GM23338 (cell line): Measurements from ENCODE around the gene TCERG1L. TPM values are rescaled to one million over a fixed set of nuclear protein-coding genes. Genes with fewer than 3 reads are reported as not detected.

ENCODE experiments used
- ATAC-seq: fragments of 200-7000 bp; cut with Tn5 transposase; 3 replicates; pipeline ENCODE4 v1.9.1; 2020
- DNase-seq: peaks from one replicate; pipeline ENCODE4 v3.0.0-alpha.2; 2015; ENCODE audit warnings: low spot score
- H2AFZ ChIP-seq: fragments of 200-600 bp; sonication (generic); 2 replicates; pipeline ENCODE4 v1.8.0; 2016; ENCODE audit warnings: antibody characterized with exemption, mild to moderate bottlenecking, moderate library complexity
- H3F3A ChIP-seq: fragments of 200-600 bp; sonication (generic); replicated peaks from 2 replicates; pipeline ENCODE4 v1.8.0; 2017; ENCODE audit warnings: antibody characterized with exemption, mixed run types, low read depth
- H3K27ac ChIP-seq: fragments of 200-600 bp; sonication (generic); 2 replicates; pipeline ENCODE4 v1.6.1; 2016; ENCODE audit warnings: low read depth
- H3K27me3 ChIP-seq: fragments of 200-600 bp; sonication (generic); 2 replicates; pipeline ENCODE4 v1.8.0; 2016; ENCODE audit warnings: mild to moderate bottlenecking, mixed run types, moderate library complexity; ENCODE audit not compliant: insufficient read depth
- H3K36me3 ChIP-seq: fragments of 200-600 bp; sonication (generic); 2 replicates; pipeline ENCODE4 v1.8.0; 2016; ENCODE audit warnings: mild to moderate bottlenecking; ENCODE audit not compliant: insufficient read depth
- H3K4me1 ChIP-seq: fragments of 200-600 bp; sonication (generic); 2 replicates; pipeline ENCODE4 v1.8.0; 2016; ENCODE audit warnings: mild to moderate bottlenecking, moderate library complexity; ENCODE audit not compliant: insufficient read depth
- H3K4me2 ChIP-seq: fragments of 200-600 bp; sonication (generic); 2 replicates; pipeline ENCODE4 v1.7.1; 2017; ENCODE audit warnings: mixed run types
- H3K4me3 ChIP-seq: fragments of 200-600 bp; sonication (generic); 2 replicates; pipeline ENCODE4 v1.6.1; 2016; ENCODE audit warnings: mixed run types
- H3K79me2 ChIP-seq: fragments of 200-600 bp; sonication (generic); replicated peaks from 2 replicates; pipeline ENCODE4 v1.8.0; 2017; ENCODE audit warnings: mild to moderate bottlenecking; ENCODE audit not compliant: insufficient read depth
- H3K9me2 ChIP-seq: fragments of 200-600 bp; sonication (generic); 2 replicates; pipeline ENCODE4 v1.8.0; 2017; ENCODE audit not compliant: insufficient read depth
- H4K20me1 ChIP-seq: fragments of 200-600 bp; sonication (generic); replicated peaks from 2 replicates; pipeline ENCODE4 v1.8.0; 2017; ENCODE audit warnings: mild to moderate bottlenecking; ENCODE audit not compliant: insufficient read depth
- H3K27ac Mint-ChIP-seq: 2 replicates; pipeline ENCODE4 v1.8.0; 2020; ENCODE audit warnings: inconsistent platforms, mild to moderate bottlenecking, moderate library complexity, mixed read lengths
- H3K27me3 Mint-ChIP-seq: 3 replicates; pipeline ENCODE4 v1.8.0; 2022; ENCODE audit warnings: low read depth, mild to moderate bottlenecking, moderate library complexity, mixed read lengths, inconsistent platforms; ENCODE audit not compliant: insufficient read depth, poor library complexity
- H3K36me3 Mint-ChIP-seq: 3 replicates; pipeline ENCODE4 v1.8.0; 2021; ENCODE audit warnings: low read depth, mild to moderate bottlenecking, inconsistent platforms, moderate library complexity, mixed read lengths
- H3K4me1 Mint-ChIP-seq: 3 replicates; pipeline ENCODE4 v1.8.0; 2020; ENCODE audit warnings: mild to moderate bottlenecking, inconsistent platforms, mixed read lengths
- H3K4me3 Mint-ChIP-seq: 3 replicates; pipeline ENCODE4 v1.8.0; 2021; ENCODE audit warnings: moderate library complexity, mild to moderate bottlenecking, inconsistent platforms, mixed read lengths
- H3K9me3 Mint-ChIP-seq: 3 replicates; pipeline ENCODE4 v1.8.0; 2020; ENCODE audit warnings: moderate library complexity, mild to moderate bottlenecking, inconsistent platforms, mixed read lengths
- CTCF ChIP-seq, 2 experiments: fragments of 200-600 bp in 1 of 2; sonication (generic) in 1 of 2; conservative IDR thresholded peaks; 2 replicates each; pipeline versions ENCODE4 v1.5.1 to v1.6.1; 2016 to 2017; ENCODE audit warnings: antibody characterized with exemption in 2 of 2, low read depth in 2 of 2, mild to moderate bottlenecking in 2 of 2, moderate library complexity in 1 of 2
- EZH2 ChIP-seq: fragments of 200-600 bp; sonication (generic); IDR thresholded peaks from one replicate; pipeline ENCODE4 v1.8.0; 2017; ENCODE audit warnings: antibody characterized with exemption, mild to moderate bottlenecking, low read depth; ENCODE audit not compliant: unreplicated experiment
- EZH2phosphoT487 ChIP-seq: fragments of 200-600 bp; sonication (generic); IDR thresholded peaks from one replicate; pipeline ENCODE4 v1.8.1; 2018; ENCODE audit warnings: antibody characterized with exemption; ENCODE audit not compliant: unreplicated experiment
- JUNB ChIP-seq: IDR thresholded peaks from one replicate; pipeline ENCODE4 v1.6.1; 2016; ENCODE audit warnings: antibody characterized with exemption; ENCODE audit not compliant: unreplicated experiment
- NANOG ChIP-seq: IDR thresholded peaks from 2 replicates; pipeline ENCODE4 v1.6.1; 2016; ENCODE audit warnings: antibody characterized with exemption, borderline replicate concordance
- REST ChIP-seq: IDR thresholded peaks from one replicate; pipeline ENCODE4 v1.6.1; 2018; ENCODE audit warnings: antibody characterized with exemption; ENCODE audit not compliant: unreplicated experiment
- STAT1 ChIP-seq: IDR thresholded peaks from one replicate; pipeline ENCODE4 v1.6.1; 2016; ENCODE audit warnings: antibody characterized with exemption; ENCODE audit not compliant: unreplicated experiment
- ZNF114 ChIP-seq: fragments of 250-450 bp; sonication (Bioruptor Pico); IDR thresholded peaks from 2 replicates; pipeline ENCODE4 v1.5.0; 2020; ENCODE audit warnings: mild to moderate bottlenecking, moderate library complexity
- polyA plus RNA-seq: library from polyadenylated mRNA; unstranded; fragments of >200 nt; fragmentation: Nextera tagmentation; extraction: Ambion mirVana; gene quantifications from 2 replicates; pipeline ENCODE4 v1.2.1, GENCODE V29; 2016
- total RNA-seq: library from RNA; depleted of rRNA; stranded (reverse); fragments of >200 nt; shearing (Covaris generic); gene quantifications from 2 replicates; pipeline ENCODE4 v1.2.3, GENCODE V29; 2014
- TF ChIP-seq, protein P1 (sequence below): fragments of 250-450 bp; sonication (Bioruptor Pico); IDR thresholded peaks from 2 replicates; pipeline ENCODE4 v1.5.0; 2020; ENCODE audit warnings: mild to moderate bottlenecking, moderate library complexity

The TCERG1L gene
- total and polyA plus RNA-seq, 2 experiments from 2014 or later = 3.9 to 5.5 TPM

DNA sequence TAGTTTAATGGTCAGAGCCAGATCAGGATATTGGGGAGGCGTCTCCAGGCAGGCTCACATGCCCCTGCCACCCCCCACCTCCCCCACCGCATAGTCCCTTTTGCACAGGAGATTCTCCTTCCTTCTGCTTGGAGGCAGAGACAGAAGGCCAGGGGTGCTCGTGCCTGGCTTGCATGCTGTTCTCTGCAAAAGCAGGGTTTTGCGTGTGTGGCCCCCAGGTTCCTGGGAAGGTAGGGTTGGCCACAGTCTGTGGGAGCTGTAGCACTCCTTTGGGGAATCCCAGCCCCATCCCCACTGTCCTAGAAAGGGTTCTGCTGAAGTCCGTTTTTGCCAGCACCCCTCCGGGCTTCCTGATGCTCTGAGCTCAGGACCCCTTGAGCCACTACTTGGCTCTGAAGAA lies 1.9 kb upstream of the TCERG1L start:
- Histone ChIP-seq H3K4me1 (peaks cover 3% of the 10 kb centered on the region; the same call in 1 of the 2 replicates), H4K20me1 (no peaks in the 10 kb centered on the region), H3K4me3 (no peak overlapping the region), H3F3A (no peaks in the 10 kb centered on the region), H2AFZ (no peak overlapping the region), H3K4me2 (no peak overlapping the region; the same call in 1 of the 2 replicates), H3K79me2 (no peaks in the 10 kb centered on the region), H3K9me2 (no peaks in the 10 kb centered on the region), H3K27me3 (peaks cover 7% of the 10 kb centered on the region; the same call in 1 of the 2 replicates), H3K27ac (no peak overlapping the region), H3K36me3 (no peaks in the 10 kb centered on the region; the same call in 1 of the 2 replicates)
- H3K4me1 Mint-ChIP-seq = peaks cover 6% of the 10 kb centered on the region; the same call in 2 of the 3 replicates
- ATAC-seq (no peak), DNase-seq (no peak)
- peaks cover 4% of the 10 kb centered on the region; the same call in 2 of the 3 replicates for H3K36me3 Mint-ChIP-seq
- H3K9me3 Mint-ChIP-seq = peaks cover 76% of the 10 kb centered on the region
- TF ChIP-seq EZH2phosphoT487 (no peak), CTCF (conservative IDR thresholded peaks at IDR 0.05; ENCODE audit: low read depth in 2 of 2) (no peak), JUNB (no peak), ZNF114 (CRISPR knock-in tag) (no peak), NANOG (no peak), EZH2 (no peak), STAT1 (no peak), REST (no peak)
- TF ChIP-seq, protein P1, sequence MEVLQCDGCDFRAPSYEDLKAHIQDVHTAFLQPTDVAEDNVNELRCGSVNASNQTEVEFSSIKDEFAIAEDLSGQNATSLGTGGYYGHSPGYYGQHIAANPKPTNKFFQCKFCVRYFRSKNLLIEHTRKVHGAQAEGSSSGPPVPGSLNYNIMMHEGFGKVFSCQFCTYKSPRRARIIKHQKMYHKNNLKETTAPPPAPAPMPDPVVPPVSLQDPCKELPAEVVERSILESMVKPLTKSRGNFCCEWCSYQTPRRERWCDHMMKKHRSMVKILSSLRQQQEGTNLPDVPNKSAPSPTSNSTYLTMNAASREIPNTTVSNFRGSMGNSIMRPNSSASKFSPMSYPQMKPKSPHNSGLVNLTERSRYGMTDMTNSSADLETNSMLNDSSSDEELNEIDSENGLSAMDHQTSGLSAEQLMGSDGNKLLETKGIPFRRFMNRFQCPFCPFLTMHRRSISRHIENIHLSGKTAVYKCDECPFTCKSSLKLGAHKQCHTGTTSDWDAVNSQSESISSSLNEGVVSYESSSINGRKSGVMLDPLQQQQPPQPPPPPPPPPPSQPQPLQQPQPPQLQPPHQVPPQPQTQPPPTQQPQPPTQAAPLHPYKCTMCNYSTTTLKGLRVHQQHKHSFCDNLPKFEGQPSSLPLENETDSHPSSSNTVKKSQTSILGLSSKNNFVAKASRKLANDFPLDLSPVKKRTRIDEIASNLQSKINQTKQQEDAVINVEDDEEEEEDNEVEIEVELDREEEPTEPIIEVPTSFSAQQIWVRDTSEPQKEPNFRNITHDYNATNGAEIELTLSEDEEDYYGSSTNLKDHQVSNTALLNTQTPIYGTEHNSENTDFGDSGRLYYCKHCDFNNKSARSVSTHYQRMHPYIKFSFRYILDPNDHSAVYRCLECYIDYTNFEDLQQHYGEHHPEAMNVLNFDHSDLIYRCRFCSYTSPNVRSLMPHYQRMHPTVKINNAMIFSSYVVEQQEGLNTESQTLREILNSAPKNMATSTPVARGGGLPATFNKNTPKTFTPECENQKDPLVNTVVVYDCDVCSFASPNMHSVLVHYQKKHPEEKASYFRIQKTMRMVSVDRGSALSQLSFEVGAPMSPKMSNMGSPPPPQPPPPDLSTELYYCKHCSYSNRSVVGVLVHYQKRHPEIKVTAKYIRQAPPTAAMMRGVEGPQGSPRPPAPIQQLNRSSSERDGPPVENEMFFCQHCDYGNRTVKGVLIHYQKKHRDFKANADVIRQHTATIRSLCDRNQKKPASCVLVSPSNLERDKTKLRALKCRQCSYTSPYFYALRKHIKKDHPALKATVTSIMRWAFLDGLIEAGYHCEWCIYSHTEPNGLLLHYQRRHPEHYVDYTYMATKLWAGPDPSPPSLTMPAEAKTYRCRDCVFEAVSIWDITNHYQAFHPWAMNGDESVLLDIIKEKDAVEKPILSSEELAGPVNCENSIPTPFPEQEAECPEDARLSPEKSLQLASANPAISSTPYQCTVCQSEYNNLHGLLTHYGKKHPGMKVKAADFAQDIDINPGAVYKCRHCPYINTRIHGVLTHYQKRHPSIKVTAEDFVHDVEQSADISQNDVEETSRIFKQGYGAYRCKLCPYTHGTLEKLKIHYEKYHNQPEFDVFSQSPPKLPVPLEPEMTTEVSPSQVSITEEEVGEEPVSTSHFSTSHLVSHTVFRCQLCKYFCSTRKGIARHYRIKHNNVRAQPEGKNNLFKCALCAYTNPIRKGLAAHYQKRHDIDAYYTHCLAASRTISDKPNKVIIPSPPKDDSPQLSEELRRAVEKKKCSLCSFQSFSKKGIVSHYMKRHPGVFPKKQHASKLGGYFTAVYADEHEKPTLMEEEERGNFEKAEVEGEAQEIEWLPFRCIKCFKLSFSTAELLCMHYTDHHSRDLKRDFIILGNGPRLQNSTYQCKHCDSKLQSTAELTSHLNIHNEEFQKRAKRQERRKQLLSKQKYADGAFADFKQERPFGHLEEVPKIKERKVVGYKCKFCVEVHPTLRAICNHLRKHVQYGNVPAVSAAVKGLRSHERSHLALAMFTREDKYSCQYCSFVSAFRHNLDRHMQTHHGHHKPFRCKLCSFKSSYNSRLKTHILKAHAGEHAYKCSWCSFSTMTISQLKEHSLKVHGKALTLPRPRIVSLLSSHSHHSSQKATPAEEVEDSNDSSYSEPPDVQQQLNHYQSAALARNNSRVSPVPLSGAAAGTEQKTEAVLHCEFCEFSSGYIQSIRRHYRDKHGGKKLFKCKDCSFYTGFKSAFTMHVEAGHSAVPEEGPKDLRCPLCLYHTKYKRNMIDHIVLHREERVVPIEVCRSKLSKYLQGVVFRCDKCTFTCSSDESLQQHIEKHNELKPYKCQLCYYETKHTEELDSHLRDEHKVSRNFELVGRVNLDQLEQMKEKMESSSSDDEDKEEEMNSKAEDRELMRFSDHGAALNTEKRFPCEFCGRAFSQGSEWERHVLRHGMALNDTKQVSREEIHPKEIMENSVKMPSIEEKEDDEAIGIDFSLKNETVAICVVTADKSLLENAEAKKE = no peak
- no peak overlapping the region for H3K27ac Mint-ChIP-seq
- H3K4me3 Mint-ChIP-seq = no peak overlapping the region
- peaks cover 3% of the 10 kb centered on the region for H3K27me3 Mint-ChIP-seq
